Natural killer cell treated with Interleukin-12 subunit alpha and Interleukin-12 subunit beta and Interleukin-15 and Interleukin-18, amount 100 ng/mL, for 72 hours (primary cell): ENCODE data around the gene SLC22A23. TPM values are rescaled to one million over a fixed set of nuclear protein-coding genes. Genes with fewer than 3 reads are reported as not detected.

Experiments
- ATAC-seq, 2 donors: fragments of 150-1000 bp; cut with Tn5 transposase in 1 of 2; sonication (Bioruptor Pico), chemical (Tn5 transposase) in 1 of 2; 2 replicates each; pipeline ENCODE4 v1.10.0; 2021
- DNase-seq: peaks from one replicate; pipeline ENCODE4 v3.0.0; 2022; ENCODE audit warnings: low spot score
- H3K27ac Mint-ChIP-seq, 2 donors: 1 replicate in 1 of 2; 2 replicates in 1 of 2; pipeline ENCODE4 v1.8.0; 2022; ENCODE audit warnings: mixed read lengths in 2 of 2, mild to moderate bottlenecking in 1 of 2, moderate library complexity in 1 of 2
- H3K27me3 Mint-ChIP-seq, 2 donors: 1 replicate in 1 of 2; 2 replicates in 1 of 2; pipeline ENCODE4 v1.8.0; 2022; ENCODE audit warnings: mixed read lengths in 2 of 2
- H3K36me3 Mint-ChIP-seq: one replicate; pipeline ENCODE4 v1.8.0; 2022; ENCODE audit warnings: mixed read lengths
- H3K4me1 Mint-ChIP-seq, 2 donors: 1 replicate in 1 of 2; 2 replicates in 1 of 2; pipeline ENCODE4 v1.8.0; 2022; ENCODE audit warnings: low read depth in 2 of 2, mixed read lengths in 2 of 2, mild to moderate bottlenecking in 1 of 2
- H3K4me3 Mint-ChIP-seq: one replicate; pipeline ENCODE4 v1.8.0; 2022; ENCODE audit warnings: mixed read lengths
- H3K9me3 Mint-ChIP-seq: 2 replicates; pipeline ENCODE4 v1.8.0; 2022; ENCODE audit warnings: mixed read lengths
- total RNA-seq, 2 donors: library from RNA; stranded (reverse); gene quantifications; one replicate each; pipeline ENCODE4 v1.2.3, GENCODE V29; 2022

The SLC22A23 gene
- total RNA-seq, 2 donors from 2014 or later, result 0.11 to 0.14 TPM

DNA sequence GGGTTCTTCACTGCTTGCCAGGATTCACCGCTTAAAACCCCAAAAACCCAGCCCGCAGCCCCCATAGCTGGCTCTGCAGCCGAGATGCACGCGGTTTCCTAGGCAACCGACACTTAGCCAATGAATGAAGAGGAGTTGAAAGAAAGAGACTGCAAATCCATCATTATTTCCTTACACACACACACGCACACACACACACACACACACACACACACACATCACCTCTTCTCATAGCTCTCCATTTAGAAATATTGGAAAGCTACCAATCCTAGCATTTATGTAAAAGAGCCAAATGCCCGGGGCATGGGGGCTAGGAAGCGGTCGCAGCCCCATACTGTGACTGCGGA, 226.0 kb downstream of the SLC22A23 start:
- H3K27me3 Mint-ChIP-seq, result peaks cover 62 to 80% of the 10 kb centered on the region in 2 donors
- H3K4me3 Mint-ChIP-seq, result peak overlapping the region; percentile 27
- H3K9me3 Mint-ChIP-seq, result no peaks in the 10 kb centered on the region
- peaks cover 27 to 34% of the 10 kb centered on the region in 2 donors for H3K4me1 Mint-ChIP-seq
- no peaks in the 10 kb centered on the region for H3K36me3 Mint-ChIP-seq
- H3K27ac Mint-ChIP-seq, result no peak overlapping the region
- DNase-seq (no peak), ATAC-seq (no peak)

DNA sequence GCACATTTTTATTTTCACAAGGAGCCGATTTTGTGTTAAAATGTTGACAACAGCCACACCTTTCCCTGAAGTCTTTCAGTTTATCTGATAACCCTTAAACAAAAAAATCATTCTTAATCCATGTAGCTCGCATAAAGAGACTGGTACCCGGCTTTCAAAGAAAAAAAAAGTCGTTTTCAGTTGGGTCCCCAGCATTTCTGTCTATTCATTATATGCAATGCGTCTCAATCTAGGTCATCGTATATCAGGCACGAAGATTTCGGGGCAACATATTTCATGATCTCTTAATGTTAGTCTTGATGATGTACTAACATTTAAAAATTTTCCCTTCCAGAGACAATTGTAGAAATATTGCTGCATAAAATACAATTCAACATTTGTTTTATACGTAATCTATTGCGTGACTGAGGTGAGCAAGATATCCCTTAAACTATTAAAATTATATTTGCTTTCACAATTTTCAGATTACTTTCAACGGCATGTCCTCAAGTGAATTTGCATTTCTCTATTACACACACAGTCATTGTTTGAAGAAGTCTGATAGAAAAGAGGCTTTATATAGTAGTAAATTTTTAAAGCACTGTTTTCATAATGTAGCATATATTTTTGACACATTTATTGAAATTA, 226.5 kb downstream of the SLC22A23 start:
- no peak for ATAC-seq
- Mint-ChIP-seq H3K4me3 (peak overlapping the region; percentile 52), H3K4me1 (peaks cover 27 to 34% of the 10 kb centered on the region in 2 donors)

DNA sequence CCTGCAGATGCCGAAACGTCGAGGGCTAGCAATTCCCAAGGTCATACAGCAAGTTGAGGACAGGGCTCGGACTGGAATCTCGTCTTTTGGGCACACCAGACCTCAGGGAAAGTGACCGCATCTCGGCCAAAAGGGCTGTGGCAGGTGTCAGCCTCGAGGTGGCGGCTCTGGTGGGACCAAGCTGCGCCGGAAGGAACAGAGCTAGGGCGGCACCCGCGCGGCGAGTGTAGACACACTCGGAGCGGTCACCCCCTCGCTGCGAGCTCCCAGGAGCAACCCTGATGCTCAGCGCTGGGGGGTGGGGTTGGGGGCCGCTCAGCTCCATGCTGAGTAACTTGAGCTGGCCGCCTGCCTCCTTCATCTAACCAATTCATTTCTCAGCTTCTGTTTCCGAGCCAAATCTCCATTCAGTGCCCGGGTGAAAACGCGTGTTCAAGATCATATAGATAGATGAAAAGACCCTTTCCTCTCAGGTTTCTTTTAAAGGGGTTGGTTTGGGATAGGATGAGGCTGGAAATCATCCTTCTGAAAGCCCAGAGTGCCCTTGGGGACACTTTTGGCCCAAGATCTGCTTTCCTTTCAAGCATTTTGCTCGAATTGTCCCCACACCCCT, 227.2 kb downstream of the SLC22A23 start:
- Mint-ChIP-seq H3K36me3 (no peaks in the 10 kb centered on the region), H3K4me3 (peak overlapping the region; percentile 52), H3K9me3 (no peaks in the 10 kb centered on the region), H3K27me3 (peaks cover 61 to 78% of the 10 kb centered on the region in 2 donors), H3K4me1 (peaks cover 27 to 34% of the 10 kb centered on the region in 2 donors), H3K27ac (no peak overlapping the region)
- no peak for DNase-seq
- peak; percentile 43 to 77 for ATAC-seq

More for the DNA sequence above, 226.5 kb downstream of the SLC22A23 start:
- H3K27me3 Mint-ChIP-seq, result peaks cover 61 to 79% of the 10 kb centered on the region in 2 donors
- H3K36me3 Mint-ChIP-seq, result no peaks in the 10 kb centered on the region
- H3K9me3 Mint-ChIP-seq, result no peaks in the 10 kb centered on the region
- no peak overlapping the region for H3K27ac Mint-ChIP-seq
- DNase-seq, result no peak

DNA sequence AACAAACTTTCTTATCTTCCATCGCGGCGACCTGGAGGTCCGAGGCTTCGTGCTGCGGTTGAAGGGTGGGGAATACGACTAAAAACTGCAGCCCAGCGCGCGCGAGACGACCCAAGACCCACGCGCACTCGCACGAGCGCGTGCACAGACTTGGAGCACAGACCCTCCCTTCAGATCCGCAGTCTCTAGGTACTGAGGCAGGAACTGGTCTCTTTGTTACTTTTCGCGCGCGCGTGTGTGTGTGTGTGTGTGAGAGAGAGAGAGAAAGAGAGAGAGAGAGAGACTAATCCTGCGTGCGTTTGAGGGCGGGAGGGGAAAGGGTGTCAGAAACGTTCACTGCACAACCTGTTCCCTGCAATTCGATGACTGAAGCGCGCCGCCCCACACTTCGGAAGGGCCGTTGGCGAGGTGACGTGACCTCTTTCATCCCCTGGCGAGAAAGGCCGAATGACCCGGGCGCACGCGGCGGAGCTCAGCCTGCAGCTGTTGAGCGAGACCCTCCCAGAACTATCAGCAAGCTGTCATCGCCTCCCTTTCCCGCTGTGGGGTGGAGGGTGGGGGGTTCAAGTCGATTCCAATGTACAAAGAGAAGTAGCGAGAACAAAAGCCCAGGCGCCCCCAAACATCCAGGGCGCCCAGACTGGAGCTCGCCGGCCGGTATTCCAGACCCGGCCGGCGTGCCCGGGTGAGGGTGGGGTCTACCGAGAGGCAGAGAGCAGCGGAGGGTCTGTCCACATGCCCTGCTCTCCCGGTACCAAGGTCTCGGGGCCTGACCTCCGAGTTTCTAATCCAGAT, 227.9 kb downstream of the SLC22A23 start:
- Mint-ChIP-seq H3K9me3 (no peaks in the 10 kb centered on the region), H3K4me3 (peak overlapping the region; percentile 88), H3K27me3 (peaks cover 60 to 77% of the 10 kb centered on the region in 2 donors), H3K4me1 (peaks cover 27 to 34% of the 10 kb centered on the region in 2 donors), H3K36me3 (no peaks in the 10 kb centered on the region), H3K27ac (no peak overlapping the region)
- peak in 1 of 2 donors; percentile 53 for ATAC-seq
- no peak for DNase-seq

DNA sequence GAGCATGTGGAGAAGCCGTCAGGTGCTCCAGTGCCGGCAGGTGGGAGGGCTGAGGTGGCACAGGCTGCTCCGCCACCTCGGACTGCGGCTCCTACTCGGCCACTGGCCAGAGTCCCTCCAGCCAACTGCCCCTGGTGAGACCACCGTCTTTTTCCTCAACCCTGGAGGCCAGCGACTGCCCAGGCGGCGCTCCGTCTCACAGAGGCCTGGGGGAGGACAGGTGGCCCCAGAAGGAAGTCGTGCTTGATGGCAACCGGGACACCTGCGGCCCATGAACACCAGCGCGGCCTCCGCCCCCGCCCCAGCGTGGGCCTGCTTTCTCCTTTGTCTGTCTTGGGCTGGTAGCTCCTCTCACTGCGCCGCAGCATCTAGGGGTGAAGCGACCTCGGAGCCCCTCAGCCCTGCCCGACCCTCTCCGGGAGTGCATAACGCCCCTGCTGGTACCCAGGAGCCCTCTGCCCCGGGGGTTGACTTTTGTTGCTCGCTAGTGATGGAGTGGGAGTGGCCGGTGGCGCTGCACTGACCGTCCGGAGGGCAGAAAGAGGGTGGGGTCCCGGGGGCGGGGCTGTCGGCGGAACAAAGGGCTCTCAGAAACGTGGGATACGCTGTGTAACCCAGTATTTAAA, 228.7 kb downstream of the SLC22A23 start:
- ATAC-seq (no peak), DNase-seq (no peak)
- Mint-ChIP-seq H3K27me3 (peaks cover 58 to 75% of the 10 kb centered on the region in 2 donors), H3K4me3 (peak overlapping the region; percentile 50), H3K27ac (no peak overlapping the region), H3K9me3 (no peaks in the 10 kb centered on the region), H3K4me1 (peaks cover 27 to 34% of the 10 kb centered on the region in 2 donors), H3K36me3 (no peaks in the 10 kb centered on the region)

DNA sequence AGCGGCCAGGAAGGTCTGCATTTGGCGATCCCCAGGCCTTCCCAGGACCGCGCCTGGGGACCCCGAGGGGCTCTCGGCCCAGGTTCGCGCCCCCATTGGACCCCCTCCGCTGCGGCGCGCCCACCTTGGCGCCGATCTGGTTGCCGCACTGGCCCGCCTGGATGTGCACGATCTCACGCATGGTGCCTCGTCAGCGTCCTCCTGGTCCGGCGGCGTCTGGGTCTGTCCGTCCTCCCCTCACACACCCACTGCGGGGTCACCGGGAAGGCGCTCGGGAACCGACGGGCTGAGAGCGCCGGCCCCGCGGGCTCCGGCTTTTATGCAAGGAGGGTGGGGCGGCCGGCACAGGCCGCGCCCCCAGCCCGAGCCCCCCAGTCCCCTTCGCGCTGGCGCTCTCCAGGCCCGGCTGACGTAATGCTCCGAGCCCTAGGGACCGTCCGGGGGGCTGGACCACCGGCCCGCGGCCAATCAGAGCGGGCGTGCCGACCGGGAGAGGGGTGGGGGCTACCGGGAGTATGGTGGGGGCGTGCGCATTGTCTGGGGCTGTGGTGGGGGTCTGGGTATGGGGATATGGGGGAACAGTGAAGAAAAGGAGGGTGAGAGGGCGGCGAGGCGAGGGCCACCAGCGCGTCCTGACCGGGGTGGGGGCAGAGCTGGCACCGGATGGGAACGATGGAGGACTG, 229.3 kb downstream of the SLC22A23 start, which contains the start of gene TUBB2B:
TSS of gene TUBB2B (minus strand) at position 291 of the 683 bp plus-strand sequence. CDS start at position 181, 110 bp downstream.
- Mint-ChIP-seq H3K4me1 (peaks cover 27 to 34% of the 10 kb centered on the region in 2 donors), H3K4me3 (peak within 1 kb of the TSS; percentile 73), H3K9me3 (no peaks in the 10 kb centered on the region), H3K36me3 (no peaks in the 10 kb centered on the region), H3K27ac (no peak within 1 kb of the TSS), H3K27me3 (peaks cover 54 to 68% of the 10 kb centered on the region in 2 donors)
- no peak for DNase-seq
- ATAC-seq, result peak; percentile 27 to 54

DNA sequence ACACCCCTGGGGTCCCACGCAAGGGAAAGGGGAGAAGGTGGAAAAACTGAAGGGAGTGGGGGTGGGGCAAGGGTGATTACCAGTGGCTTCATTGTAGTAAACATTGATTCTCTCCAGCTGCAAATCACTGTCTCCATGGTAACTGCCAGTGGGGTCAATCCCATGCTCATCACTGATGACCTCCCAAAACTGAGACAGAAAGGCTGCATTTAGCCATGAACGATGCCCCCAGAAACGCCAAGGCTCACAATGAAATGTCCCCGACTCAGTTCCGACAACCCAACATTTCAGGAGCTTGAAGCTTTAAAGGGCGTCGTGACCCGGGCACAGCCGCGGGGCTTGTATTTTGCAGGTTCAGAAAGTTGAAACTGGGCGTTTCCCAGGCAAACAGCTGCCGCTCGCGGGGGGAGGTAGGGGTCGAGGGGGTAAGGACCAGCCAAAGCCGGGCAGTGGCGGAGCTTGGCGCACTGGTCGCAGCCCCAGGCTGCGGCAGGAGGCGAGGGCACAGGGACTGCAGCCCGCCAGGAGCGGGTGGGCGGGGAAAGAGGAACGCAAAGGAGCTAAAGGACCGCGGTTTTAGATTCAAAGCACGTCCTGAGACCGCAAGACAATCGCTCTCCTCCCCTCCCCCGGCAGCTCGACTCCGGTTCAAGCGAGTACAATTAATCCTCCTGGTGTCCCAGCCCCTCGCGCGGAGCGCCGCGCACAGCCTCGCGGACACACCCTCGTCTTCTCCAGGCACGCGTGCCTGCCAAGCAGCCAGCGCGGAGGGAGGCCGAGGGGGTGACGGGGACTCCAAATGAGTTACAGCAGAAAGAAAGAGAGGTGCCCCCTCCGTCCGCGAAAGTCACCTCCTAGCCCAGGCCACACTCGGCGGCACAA, 230.1 kb downstream of the SLC22A23 start:
- ATAC-seq, result peak; percentile 5 to 20

DNA sequence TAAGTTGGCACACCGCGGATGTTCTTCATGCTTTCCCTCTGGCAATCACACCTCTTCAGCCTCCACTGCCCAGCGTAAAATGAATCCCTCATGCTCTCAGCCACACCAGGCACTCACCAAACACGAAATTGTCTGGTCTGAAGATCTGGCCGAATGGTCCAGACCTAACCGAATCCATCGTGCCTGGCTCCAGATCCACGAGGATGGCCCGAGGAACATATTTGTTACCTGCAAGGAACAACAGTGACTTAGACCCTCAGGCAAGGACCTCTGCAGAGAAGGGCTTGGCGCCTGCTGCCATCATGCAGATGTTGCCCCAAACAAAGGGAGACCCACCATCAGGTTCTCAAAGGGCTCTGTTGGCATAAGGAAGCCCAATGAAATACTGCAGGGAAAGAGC, 230.8 kb downstream of the SLC22A23 start:
- Mint-ChIP-seq H3K36me3 (no peaks in the 10 kb centered on the region), H3K27ac (no peak overlapping the region), H3K4me1 (peaks cover 25 to 32% of the 10 kb centered on the region in 2 donors), H3K9me3 (no peaks in the 10 kb centered on the region), H3K4me3 (no peak overlapping the region), H3K27me3 (peaks cover 46 to 54% of the 10 kb centered on the region in 2 donors)
- no peak for ATAC-seq
- no peak for DNase-seq

More for the DNA sequence above, 230.1 kb downstream of the SLC22A23 start:
- Mint-ChIP-seq H3K4me1 (peaks cover 27 to 37% of the 10 kb centered on the region in 2 donors), H3K36me3 (no peaks in the 10 kb centered on the region), H3K4me3 (peak overlapping the region; percentile 73), H3K9me3 (no peaks in the 10 kb centered on the region), H3K27me3 (peaks cover 49 to 61% of the 10 kb centered on the region in 2 donors), H3K27ac (no peak overlapping the region)
- no peak for DNase-seq

DNA sequence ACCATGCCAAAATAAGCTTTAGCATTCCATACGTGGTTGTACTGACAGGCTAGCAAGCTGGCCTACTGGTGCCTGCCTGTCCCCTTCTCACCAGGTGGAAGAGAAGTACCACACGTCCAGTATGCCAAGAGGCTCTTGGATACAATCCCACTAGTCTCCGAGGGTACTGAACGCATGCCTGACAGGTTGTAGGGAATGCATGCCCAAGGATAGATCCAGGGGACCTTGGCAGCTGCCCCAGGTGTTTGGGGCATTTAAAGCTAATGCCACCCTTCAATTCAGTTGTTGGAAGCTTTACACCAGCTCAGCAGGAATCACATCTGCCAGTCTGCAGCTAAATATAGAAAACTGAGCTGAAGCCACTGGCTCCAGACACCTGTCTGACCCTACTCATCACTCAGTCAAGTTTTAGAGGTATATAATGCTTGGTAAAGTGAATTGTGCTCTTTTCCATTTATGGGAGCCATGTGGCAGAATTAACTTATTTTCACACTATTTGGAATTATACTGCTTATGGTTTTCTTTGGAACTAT, 234.3 kb downstream of the SLC22A23 start:
- ATAC-seq (no peak), DNase-seq (no peak)
- Mint-ChIP-seq H3K9me3 (no peaks in the 10 kb centered on the region), H3K36me3 (no peaks in the 10 kb centered on the region), H3K27me3 (peaks cover 45 to 56% of the 10 kb centered on the region in 2 donors), H3K4me3 (no peak overlapping the region), H3K27ac (peak overlapping the region in 1 of 2 donors; percentile 30), H3K4me1 (peaks cover 8 to 11% of the 10 kb centered on the region in 2 donors)

DNA sequence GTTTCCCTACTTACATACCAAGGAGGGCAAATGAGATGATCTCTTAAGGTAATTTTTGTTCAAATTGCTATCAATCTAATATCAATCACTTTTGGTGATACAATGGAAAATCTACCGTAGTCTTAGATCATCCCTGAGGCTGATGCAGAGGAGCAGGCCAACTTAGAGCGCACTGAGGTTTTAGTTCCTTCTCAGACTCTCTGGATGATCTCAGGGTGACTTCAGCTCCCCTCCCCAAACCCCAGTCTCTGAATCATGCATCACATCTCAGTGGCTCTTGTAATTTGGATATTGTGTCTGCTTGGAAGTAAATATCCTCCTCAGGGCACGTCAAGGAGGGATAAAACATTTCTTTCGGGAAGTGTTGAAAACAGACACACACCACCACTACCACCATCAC, 235.3 kb downstream of the SLC22A23 start:
- DNase-seq (no peak), ATAC-seq (no peak)
- no peak overlapping the region for H3K4me3 Mint-ChIP-seq
- H3K27me3 Mint-ChIP-seq, result peaks cover 44 to 57% of the 10 kb centered on the region in 2 donors
- H3K27ac Mint-ChIP-seq, result no peak overlapping the region
- no peaks in the 10 kb centered on the region for H3K9me3 Mint-ChIP-seq
- H3K36me3 Mint-ChIP-seq, result no peaks in the 10 kb centered on the region
- peaks cover 5 to 6% of the 10 kb centered on the region in 2 donors for H3K4me1 Mint-ChIP-seq

DNA sequence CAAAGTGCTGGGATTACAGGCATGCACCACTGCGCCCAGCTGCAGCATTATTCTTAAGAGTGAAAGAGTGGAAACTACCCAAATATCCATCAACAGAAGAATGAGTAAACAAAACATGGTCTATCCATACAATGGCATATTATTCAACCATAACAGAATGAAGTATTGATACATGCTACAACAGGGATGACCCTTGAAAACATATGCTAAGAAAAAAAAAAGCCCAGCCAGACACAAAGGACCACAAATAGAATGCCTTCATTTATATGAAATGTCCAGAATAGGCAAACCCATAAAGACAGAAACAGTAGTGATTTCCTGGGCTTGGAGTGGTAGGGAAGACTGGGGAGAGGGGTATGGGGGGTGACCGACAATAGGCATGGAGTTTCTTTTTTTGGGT, 236.5 kb downstream of the SLC22A23 start:
- no peak for DNase-seq
- Mint-ChIP-seq H3K4me1 (peaks cover 5 to 6% of the 10 kb centered on the region in 2 donors), H3K36me3 (no peaks in the 10 kb centered on the region), H3K27me3 (peaks cover 43 to 57% of the 10 kb centered on the region in 2 donors), H3K27ac (no peak overlapping the region), H3K9me3 (no peaks in the 10 kb centered on the region), H3K4me3 (no peak overlapping the region)
- ATAC-seq, result no peak
